HG03571 (cell line): ENCODE results near the gene RPL18A.
A peak's percentile ranks its signal among the peaks of the same experiment; 100 is the strongest.

Source experiments
- ATAC-seq: cut with Tn5 transposase; IDR thresholded peaks from one replicate; pipeline ENCODE4 v1.9.1; 2021; ENCODE audit not compliant: unreplicated experiment

Gene RPL18A

DNA sequence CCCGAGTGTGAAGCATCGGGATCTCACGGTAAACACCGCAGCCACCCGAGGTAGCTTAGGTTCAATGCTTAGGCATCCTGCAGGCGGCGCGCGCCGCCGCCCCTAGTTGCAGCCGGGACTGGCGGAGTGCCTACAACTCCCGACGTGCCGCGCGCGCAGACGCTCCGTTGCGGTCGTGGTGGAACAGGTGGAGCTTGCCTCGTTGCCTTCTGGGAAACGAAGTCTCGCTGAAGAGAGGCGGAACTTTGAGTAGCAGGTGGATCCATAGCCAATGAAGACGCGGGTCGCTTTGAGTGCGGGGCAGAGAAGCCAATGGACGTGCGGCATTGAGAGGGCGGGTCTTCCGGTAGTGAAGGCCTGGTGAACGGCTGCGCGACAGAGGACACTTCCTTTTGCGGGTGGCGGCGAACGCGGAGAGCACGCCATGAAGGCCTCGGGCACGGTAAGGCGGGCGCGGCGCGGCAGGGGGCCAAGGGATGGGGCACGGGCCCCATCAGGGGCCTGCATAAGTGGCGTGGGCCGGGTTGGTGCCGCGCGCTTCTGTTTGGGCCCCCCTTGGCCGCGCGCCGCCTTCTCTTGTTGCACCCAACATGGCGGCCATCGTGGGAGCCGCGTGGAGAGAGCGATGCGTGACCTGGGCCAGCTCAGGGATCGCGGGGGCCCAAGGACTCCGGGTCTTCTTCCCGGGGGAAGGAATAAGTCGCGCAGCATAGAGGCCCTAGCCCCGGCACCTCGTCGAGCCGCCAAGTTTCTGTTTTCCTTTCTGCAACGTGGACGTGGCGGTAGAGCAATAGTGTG is at the start of gene RPL18A:
Gene RPL18A (plus strand): TSS at position 378 of the 798 bp plus-strand sequence. CDS start 47 bp downstream, at position 425.
- peak; percentile 79 for ATAC-seq

- no peak for ATAC-seq
These were observed 48.6 kb upstream of the RPL18A start for GRCh38 chr19:17811103-17811502.

GRCh38 chr19:17811681-17812080 is 48.0 kb upstream of the RPL18A start:
- ATAC-seq = no peak

- no peak for ATAC-seq
These were observed 47.6 kb upstream of the RPL18A start for GRCh38 chr19:17812099-17812498.

- ATAC-seq = no peak
These were observed 41.9 kb upstream of the RPL18A start for GRCh38 chr19:17817668-17818363.

DNA sequence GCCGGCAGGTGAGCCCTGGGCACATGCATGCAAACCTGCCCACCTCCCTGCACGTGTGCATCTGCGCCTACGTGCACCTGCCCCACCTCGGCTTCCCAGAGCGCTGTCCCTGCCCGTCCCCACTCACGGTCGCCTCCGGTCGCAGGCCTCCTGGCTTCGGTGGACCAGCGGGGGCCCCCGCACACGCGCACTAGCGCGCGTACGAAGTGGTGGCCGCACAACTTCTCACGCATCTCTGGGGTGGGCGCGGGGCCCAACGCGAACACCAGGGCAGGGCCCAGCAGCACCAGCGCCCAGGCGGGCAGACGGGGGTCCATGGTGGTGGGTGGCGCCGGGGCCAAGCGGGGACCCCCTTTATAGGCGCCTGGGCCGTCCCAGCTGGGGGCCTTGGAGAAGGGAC is 38.5 kb upstream of the RPL18A start, which contains the start of gene INSL3:
Gene INSL3 (minus strand): TSS at position 330 of the 400 bp plus-strand sequence. CDS start 13 bp downstream, at position 317.
- no peak for ATAC-seq

DNA sequence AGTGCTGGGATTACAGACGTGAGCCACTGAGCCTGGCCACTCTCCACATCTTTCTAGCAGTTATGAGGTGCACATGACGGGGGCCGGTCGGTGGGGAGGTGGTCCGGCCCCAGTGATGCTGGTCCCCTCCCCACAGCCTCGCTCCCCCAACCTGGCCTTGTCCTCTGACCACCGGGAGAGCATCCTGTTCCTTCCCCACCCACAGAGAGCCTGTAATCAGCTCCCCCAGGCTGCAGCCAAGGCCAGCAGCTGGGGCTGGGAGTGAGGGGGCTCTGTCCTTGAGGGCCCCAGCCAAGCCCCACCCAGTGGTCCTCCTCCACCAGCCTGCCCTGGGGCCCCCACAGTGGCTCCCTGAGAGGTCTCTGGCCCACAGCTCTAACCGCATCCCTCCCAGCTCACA is 35.4 kb upstream of the RPL18A start:
- no peak for ATAC-seq

DNA sequence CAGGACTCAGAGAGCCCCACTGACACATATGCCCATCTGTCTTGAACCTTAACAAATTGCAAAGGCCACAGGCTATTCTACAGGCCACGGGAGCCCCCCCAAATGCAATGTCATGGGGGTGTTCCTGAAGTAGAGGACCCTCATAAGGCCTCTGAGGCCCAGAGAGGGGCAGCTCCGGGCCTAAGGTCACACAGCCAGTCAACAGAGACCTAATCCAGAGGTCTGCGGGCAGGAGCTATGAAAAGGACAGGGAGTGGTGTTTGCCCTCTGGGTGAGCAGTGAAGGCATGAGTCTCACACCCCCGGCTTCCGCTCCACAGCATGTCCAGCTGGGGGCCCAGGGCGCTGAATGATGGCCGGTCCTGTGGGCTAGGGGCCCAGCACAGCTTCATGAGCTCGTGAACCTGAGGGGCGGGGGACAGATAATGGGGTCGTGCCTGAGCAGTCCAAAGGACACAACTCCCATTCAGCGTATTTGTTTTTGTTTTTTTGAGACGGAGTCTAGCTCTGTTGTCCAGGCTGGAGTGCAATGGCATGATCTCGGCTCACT is 33.1 kb upstream of the RPL18A start:
- ATAC-seq = no peak

DNA sequence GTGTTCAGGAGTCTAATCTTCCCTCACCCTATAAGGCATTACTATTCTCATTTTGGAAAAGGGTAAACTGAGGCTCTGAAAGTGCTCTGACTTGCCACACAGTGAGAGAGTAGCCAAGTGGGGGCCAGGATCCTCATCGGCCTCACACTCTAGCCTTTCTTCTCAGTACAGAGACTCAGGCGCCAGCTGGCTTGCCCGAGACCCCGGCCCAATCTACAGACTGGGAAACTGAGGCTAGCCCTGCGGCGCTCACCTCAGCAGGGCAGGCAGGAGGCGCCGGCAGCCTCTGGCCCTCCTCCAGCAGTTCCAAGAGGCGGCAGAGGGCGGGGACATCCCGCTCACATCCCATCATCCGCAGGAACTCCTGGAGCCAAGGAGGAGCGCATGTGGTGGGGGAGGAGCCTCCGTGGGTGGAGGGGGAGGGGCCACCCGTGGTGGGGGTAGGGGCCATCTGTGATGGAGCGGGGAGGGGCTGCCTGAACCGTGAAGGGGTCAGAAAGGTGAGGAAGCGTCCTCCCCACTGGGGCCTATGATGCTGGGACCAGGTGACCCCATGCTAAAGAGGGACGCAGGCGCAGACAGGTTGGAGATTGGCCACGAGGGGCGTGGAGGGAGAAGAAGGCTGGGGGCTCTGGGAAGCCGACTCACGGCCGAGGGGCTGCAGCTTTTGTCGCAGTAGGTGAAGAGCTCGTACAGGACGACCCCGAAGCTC is 29.7 kb upstream of the RPL18A start:
- no peak for ATAC-seq

DNA sequence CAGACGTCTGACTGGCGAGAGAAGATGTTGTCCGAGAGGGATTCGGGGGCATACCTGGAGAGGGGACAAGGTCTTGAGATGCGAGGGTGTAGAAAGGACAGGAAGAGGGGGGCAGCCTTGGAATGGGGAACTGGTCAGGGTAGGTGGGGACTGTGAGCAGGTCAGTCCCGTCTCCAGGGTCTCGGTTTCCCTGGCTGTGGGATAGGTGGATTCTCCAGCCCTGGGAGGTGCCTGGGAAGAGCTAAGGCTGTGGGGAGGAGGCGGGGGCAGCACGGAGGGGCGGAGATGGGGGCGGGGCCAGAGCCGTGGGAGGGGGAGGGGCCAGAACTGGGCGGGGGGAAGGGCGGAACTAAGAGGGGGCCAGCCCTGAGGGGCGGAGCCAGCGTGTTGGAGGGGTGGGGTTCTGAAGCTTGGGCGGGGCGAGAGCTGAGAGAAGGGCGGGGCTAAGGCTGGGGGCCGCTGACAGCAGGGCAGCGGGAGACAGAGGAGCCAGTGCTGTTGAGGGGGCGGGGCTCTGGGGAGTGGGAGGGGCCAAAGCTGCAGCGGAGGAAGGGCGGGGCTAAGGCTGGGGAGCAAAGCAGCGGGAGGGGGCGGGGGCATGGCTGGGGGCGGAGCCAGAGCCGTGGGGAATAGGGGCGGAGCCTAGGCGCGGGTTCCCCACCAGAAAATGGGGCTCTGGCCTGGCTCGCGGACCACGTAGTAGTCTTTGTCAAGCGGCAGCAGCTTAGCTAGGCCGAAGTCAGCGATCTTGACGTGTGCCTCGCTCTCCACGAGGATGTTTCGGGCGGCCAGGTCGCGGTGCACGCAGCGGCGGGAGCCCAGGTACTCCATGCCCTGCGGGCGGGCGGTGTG is 28.9 kb upstream of the RPL18A start:
- no peak for ATAC-seq

DNA sequence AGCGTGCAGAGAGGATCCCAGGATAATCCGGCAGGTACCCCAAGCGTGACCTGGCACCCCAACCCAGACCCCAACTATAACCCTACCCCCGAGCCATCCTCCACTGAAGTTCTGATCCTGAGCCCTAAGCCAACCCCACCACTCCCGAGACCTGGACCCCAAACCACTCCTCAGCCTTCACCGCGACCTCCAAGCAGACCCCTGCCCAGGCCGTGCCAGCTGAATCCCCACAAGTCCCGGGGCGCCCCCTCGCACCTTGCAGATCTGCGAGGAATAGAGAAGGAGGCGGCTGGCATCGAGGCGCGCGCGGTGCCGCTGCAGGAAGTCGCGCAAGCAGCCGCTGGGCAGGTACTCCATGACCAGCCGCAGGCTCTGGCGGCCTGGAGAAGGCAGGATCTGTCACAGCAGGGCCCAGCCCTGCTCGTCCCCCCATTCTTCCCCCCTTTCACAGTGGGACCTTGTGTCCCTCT is 28.3 kb upstream of the RPL18A start:
- ATAC-seq = no peak

DNA sequence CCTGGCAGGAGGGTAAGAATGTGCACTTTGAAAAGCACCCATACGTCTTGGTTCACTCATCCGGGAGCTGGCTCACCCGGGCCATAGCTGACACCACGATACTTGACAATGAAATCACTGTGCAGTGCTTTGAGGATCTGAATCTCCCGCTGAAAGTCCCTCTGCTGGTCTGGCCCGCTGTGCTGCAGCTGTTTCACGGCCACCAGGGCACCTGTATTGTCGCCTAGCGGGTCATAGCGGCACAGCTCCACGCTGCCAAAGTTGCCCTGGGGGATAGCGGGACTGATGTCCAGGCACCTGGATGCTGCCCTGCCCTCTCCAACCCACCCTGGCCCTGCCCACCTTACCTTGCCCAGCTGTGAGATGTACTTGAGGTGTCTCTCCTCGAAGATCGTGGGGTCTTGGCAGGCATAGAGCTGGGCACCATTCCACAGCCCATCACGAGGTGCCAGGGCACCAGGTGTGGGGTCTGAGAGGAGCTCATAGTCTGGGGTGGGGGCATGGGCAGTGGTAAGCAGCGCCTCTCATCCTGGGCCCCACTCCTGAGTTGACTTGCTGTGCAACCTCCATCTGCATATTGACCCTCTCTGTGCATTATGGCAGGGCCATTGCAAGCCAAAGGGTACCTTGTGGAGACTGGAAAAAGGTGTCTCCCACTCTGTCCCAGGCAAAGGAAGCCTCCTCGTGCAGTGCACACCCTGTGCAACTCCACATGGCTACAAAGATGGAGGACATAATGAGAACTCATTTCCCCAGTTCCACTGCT is 27.1 kb upstream of the RPL18A start:
- no peak for ATAC-seq

DNA sequence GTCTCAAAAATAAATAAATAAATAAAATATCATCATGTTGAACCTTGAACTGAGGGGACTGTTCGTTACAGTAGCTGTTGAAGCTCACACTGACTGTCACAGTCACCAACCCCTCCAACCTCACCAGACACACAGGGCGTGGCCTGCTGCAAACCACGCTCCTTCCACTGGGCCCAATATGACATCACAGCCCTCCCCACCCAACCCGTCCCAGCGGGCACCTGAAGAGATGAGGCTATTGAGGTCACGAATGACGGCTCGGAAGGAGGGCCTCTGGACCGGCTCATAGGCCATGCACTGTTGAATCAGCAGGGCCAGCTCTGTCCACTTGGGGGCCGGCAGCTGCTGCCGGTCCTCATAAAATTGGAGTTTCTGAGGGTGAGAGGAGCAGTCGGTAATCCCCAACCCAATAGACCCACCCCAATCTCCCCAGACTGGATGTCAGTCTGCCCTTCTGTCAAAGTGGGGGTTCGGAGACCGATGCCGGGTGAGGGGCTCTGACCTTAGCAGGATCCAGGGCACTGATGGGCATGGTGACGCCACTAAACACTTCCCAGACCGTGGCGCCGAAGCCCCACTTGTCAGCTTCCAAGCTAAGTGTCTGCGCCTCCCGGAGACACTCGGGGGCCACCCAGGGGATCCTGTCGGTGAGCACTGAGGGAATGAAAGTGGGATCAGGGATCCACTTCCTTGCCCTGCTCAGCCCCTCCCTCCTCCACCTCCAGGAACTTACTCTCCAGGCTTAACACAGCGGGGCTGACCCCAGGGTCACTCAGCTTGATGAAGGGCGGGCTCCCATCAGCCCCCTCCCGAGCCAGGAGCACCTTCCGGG is 25.1 kb upstream of the RPL18A start:
- ATAC-seq = no peak

DNA sequence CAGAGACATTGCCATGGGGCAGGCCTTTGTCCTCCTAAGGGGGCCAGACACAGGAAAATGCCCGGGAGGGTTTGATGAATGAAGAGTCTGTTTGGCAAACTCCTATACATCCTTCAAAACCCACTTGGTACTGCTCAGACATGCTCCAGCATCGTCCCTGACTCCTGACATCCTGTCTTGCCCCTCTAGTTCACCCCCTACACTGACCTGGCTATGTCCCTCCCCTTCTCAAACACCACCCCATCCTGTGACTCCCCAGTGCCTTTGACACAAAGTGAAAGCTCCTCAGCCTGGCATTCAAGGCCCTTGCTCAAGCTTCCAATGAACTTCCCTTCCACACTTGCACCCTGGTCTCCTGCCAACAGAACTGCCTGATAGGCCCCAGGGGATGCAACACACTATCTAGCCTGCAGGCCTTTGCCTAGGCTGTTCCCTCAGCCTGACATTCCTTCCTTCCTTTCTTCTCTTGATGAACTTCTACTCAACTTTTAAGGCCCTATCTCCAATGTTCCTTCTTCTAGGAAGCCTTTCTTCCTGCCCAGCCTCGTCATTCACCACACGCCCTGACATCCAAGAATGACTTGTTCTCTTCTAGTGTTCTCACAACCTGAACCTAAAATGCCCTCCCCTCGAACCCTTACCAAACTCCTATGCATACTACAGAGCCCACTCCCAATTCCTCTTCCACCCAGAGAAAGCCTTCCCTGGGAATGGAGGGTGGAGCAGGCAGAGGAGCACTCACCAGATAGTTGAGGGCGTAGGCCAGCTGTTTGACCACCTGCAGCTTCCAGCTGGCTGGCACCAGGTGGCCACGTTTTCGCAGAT is 24.3 kb upstream of the RPL18A start:
- ATAC-seq = no peak

- no peak for ATAC-seq
These were observed 23.2 kb upstream of the RPL18A start for GRCh38 chr19:17836530-17836929.

- ATAC-seq = no peak
These were observed 21.7 kb upstream of the RPL18A start for GRCh38 chr19:17837972-17838371.

DNA sequence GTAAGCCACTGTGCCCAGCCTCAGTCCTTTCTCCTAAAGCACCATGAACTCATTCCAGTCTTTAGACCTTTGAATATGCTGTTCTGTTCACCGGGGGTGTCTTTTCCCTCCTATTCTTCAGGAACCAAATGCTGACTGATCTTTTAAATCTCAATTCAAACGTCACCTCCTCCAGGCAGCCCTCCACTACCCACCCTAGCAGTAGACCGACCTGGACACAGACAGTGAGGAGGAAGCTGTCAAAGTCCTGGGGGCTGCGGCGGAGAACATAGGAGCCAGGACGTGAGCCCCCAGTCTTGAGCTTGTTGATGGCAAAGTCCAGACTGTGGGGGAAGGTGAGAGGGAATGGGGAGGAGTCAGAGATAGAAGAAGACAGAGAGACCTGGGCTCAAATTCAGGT is 19.7 kb upstream of the RPL18A start:
- no peak for ATAC-seq

- ATAC-seq = no peak
These were observed 18.3 kb upstream of the RPL18A start for GRCh38 chr19:17841371-17841809.
